KOPT-K1 (cell line): Measurements from ENCODE around the gene COL5A2.

Experiments used
- H3K27ac ChIP-seq: fragments of 200-600 bp; sonication (generic); 2 replicates; pipeline ENCODE4 v1.5.1; 2016; ENCODE audit warnings: antibody characterized with exemption, mild to moderate bottlenecking, low read depth, low read length; ENCODE audit not compliant: poor library complexity, severe bottlenecking
- H3K36me3 ChIP-seq: fragments of 200-600 bp; sonication (generic); 2 replicates; pipeline ENCODE4 v1.5.1; 2017; ENCODE audit warnings: antibody characterized with exemption, mild to moderate bottlenecking, low read length, moderate library complexity; ENCODE audit not compliant: insufficient read depth
- H3K9me3 ChIP-seq: fragments of 200-600 bp; sonication (generic); 2 replicates; pipeline ENCODE4 v1.5.1; 2017; ENCODE audit warnings: antibody characterized with exemption, low read length, mild to moderate bottlenecking; ENCODE audit not compliant: insufficient read depth, poor library complexity, severe bottlenecking

COL5A2 gene

DNA sequence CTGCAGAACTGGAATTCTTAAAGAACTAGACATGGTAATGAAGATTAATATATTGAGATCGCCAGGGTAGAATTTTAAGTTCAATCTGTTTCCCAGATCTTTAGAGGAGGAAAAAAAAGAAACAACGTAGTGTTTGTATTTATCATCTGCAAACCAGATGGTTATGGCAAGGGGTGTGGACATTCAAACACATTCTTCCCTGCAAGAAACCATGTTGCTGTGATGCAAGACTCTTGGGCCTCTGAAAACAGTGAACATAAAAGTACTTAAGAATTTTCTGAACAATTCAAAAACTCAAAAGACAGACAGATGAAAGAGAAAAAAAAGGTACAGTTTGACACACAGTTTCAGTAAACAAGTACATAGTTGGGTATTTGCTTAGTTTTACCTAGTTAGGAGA, 35.6 kb downstream of the COL5A2 start:
- Histone ChIP-seq H3K9me3 (no peaks in the 10 kb centered on the region), H3K36me3 (no peaks in the 10 kb centered on the region), H3K27ac (no peak overlapping the region)

DNA sequence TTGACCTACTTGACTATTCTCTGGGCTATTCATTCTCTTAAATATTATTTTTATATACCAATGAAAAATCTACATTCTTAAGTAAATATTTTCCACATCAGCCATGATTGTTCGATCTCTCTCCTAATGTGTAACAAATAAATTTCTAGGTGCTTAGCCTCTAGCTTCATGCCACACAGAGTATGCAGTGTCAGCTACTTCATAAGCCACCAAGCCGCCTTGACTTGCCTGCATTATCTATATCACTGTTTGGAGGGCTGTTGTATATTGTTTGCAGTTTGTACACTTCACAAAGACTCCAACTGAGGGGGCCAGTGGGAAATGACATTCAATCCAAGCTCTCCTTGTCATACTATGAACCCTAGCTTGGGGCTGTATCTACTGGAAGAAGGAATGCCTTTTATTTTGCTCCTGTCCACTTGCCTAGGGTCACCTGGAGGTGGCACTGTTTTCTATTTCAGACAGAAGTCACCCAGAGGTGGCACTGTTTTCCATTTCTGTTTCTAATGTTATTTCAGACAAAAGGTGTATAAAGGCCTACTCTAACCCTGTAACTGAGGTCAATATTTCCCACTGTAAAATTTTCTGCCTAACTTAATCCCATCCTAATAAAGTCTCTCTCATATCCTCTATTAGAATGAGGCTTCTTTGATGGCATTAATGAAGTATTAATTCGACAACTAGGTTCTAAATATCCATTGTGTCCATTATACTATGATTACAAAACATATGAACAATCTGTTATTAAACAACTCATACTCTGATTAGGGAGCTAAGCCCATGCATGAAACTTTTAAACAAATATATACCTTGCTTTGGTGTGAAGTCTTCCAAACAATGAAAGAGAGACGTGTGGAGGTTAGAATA, 36.4 kb downstream of the COL5A2 start:
- Histone ChIP-seq H3K27ac (no peak overlapping the region), H3K36me3 (no peaks in the 10 kb centered on the region), H3K9me3 (no peaks in the 10 kb centered on the region)

DNA sequence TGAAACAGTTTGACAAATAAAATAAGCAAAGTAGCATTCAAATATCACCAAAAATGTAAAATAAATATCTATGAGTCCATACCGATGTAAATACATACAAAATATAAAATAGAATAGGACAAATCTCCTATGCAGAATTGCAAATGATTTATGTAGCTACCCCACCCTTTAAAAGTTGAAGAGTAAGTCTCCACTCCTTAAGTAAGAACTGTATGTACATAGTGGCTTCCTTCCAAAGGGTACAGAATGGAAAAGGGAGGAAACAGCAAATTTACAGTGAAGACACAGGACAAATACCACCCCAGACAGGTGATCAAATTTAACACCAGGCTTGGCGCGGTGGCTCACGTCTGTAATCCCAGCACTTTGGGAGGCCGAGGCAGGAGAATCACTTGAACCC, 40.8 kb downstream of the COL5A2 start:
- H3K9me3 ChIP-seq: no peaks in the 10 kb centered on the region
- H3K27ac ChIP-seq: no peak overlapping the region
- no peaks in the 10 kb centered on the region for H3K36me3 ChIP-seq

DNA sequence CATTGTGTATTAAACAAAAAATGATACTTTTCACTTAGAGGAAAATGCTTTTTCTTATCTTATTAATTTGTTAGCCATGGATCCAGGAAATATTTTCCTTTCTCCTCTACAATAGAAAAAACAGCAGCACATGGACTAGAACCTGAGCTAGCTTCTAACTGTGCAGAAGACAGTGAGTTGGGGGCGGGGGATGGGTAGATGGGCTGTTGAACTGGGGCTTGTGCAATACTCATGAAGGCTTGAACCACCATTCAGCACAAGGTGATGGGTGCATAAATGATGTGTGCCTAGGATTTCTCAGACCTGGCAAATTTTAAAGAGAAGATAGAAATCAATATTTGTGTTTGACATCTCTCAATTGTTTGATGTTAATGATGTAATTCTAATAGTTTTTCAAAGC, 42.0 kb downstream of the COL5A2 start:
- no peak overlapping the region for H3K27ac ChIP-seq
- H3K36me3 ChIP-seq: no peaks in the 10 kb centered on the region
- H3K9me3 ChIP-seq: no peaks in the 10 kb centered on the region

GRCh38 chr2:189134485-189134884, 45.1 kb downstream of the COL5A2 start:
- no peak overlapping the region for H3K27ac ChIP-seq
- H3K9me3 ChIP-seq: no peaks in the 10 kb centered on the region
- H3K36me3 ChIP-seq: no peaks in the 10 kb centered on the region

GRCh38 chr2:189131991-189132390, 47.6 kb downstream of the COL5A2 start:
- Histone ChIP-seq H3K36me3 (no peaks in the 10 kb centered on the region), H3K9me3 (no peaks in the 10 kb centered on the region), H3K27ac (no peak overlapping the region)

DNA sequence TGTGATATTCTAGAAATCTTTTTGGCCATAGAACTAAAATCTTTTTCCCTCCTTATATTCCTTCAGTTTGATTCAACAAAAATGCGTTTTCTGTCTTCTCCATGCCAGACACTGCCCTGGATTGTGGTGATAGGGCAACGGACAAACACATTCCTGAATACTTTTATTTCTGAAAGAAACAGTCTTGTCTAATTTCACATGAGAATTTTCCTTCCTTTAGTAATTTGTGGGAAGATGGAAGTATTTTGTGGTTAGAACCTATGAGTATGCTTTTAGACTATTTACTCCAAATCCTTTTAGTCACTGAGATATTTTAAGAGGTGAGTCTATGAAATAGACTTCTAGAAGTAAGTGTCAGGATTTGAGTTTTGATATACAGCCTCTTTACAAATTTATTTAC, 49.6 kb downstream of the COL5A2 start:
- no peak overlapping the region for H3K27ac ChIP-seq
- H3K36me3 ChIP-seq: no peaks in the 10 kb centered on the region
- no peaks in the 10 kb centered on the region for H3K9me3 ChIP-seq

GRCh38 chr2:189128970-189129369, 50.6 kb downstream of the COL5A2 start:
- no peaks in the 10 kb centered on the region for H3K9me3 ChIP-seq
- no peak overlapping the region for H3K27ac ChIP-seq
- no peaks in the 10 kb centered on the region for H3K36me3 ChIP-seq

DNA sequence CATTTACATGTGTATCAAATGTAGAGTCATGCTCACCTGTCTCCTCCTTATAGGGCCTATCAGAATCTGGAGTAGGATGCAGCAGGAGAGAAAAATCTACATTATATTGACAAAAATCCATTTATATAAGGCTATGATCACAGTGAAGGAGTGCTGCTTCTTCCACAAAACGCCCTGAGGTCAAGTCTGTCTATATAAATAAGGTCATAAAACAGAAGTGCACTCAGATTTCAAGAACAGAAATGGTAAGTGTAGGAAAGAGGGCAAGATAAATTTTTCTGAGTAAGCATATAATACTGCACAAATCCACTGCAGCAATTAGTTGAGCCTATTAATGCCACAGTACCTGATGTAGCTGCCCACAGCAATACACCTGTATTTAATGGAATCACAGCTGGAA, 51.8 kb downstream of the COL5A2 start:
- no peaks in the 10 kb centered on the region for H3K36me3 ChIP-seq
- no peaks in the 10 kb centered on the region for H3K9me3 ChIP-seq
- no peak overlapping the region for H3K27ac ChIP-seq

DNA sequence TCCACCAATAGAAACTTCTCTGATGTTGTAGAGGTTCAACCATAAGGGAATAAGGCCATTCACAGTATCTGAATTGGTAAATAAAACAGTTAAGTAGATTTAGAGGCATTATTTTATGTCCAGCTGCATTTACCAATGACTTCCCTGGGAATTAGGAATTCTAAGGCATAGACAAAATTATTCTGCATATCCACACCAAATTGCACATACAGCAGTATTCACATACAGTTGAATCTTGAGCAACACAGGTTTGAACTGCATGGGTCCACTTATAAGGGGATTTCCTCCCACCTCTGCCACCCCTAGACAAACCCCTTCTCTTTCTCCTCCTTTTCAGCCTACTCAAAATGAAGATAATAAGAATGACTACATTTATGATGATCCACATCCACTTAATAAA, 54.4 kb downstream of the COL5A2 start:
- no peak overlapping the region for H3K27ac ChIP-seq
- H3K9me3 ChIP-seq: no peaks in the 10 kb centered on the region
- no peaks in the 10 kb centered on the region for H3K36me3 ChIP-seq

DNA sequence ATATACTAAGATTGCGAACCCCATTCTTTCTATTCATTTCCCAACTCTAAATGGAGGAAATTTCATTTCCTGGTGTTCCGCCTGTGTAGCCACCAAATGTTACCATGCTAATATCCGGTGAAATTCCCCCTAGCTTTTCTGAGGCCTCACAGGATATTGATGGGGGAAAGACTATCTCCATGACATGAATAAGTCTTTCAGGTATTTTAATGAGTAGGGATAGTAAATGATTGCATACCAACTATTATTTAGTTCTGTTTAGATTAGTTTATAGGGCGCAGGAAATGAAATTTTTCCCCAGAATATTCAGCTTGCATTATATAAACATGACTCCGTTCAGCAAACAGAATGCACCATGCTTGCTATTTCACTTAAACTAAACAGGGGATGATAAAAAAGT, 55.4 kb downstream of the COL5A2 start:
- Histone ChIP-seq H3K36me3 (no peaks in the 10 kb centered on the region), H3K27ac (no peak overlapping the region), H3K9me3 (no peaks in the 10 kb centered on the region)

GRCh38 chr2:189118386-189118785, 61.2 kb downstream of the COL5A2 start:
- H3K9me3 ChIP-seq: no peaks in the 10 kb centered on the region
- H3K27ac ChIP-seq: no peak overlapping the region
- no peaks in the 10 kb centered on the region for H3K36me3 ChIP-seq

- Histone ChIP-seq H3K9me3 (no peaks in the 10 kb centered on the region), H3K36me3 (no peaks in the 10 kb centered on the region), H3K27ac (no peak overlapping the region)
These were observed 62.6 kb downstream of the COL5A2 start for GRCh38 chr2:189116979-189117378.

GRCh38 chr2:189116087-189116486, 63.5 kb downstream of the COL5A2 start:
- no peaks in the 10 kb centered on the region for H3K9me3 ChIP-seq
- no peaks in the 10 kb centered on the region for H3K36me3 ChIP-seq
- H3K27ac ChIP-seq: no peak overlapping the region

- no peak overlapping the region for H3K27ac ChIP-seq
- no peaks in the 10 kb centered on the region for H3K36me3 ChIP-seq
- no peaks in the 10 kb centered on the region for H3K9me3 ChIP-seq
These were observed 64.4 kb downstream of the COL5A2 start for GRCh38 chr2:189115126-189115525.

DNA sequence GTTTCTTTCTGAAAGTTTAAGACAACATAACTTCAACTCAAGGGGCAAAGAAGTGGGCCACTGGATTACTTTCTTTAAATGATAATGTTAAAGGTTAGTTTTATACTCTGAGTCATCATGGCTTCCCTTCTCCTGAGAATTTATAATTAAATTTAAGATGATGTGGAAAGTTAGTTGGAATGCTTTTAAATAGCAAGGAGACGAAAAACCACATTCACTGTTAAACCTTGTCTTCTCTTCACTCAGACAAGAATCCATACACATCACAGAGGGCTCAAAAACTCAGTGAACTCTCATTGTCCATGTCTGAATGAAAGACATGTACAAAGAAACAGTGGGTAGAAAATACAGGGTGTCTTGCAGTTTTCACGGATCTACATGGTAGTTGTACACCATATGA, 65.6 kb downstream of the COL5A2 start:
- no peak overlapping the region for H3K27ac ChIP-seq
- H3K36me3 ChIP-seq: no peaks in the 10 kb centered on the region
- no peaks in the 10 kb centered on the region for H3K9me3 ChIP-seq
